ENCODE measurements around the gene B4GALT3.
A peak's percentile ranks its signal among the peaks of the same experiment; 100 is the strongest.

Gene B4GALT3

GRCh38 chr1:161158316-161159010 is 18.8 kb downstream of the B4GALT3 start:
- no peak for TF ChIP-seq EZH2 (IDR thresholded peaks at IDR 0.05)
- TF ChIP-seq FOXP2 (optimal IDR thresholded peaks at IDR 0.05; ENCODE audit: control extremely low read depth, extremely low read length, insufficient read depth): no peak
- no peak for TF ChIP-seq POLR2AphosphoS5 (IDR thresholded peaks at IDR 0.05; ENCODE audit: borderline replicate concordance, low read depth, low read length)
- H3K9ac ChIP-seq (ENCODE audit: insufficient read length): no peak overlapping the region
- no peak overlapping the region for H3K27ac ChIP-seq
- H3K36me3 ChIP-seq (ENCODE audit: insufficient read depth, low read length): peaks cover 28% of the 10 kb centered on the region; the same call in 1 of the 2 replicates
- peak overlapping the region; percentile 88 for H3K4me3 ChIP-seq
- DNase-seq (ENCODE audit: low read depth, low spot score): no peak
- H3K9me3 ChIP-seq (ENCODE audit: low read depth, low read length): no peaks in the 10 kb centered on the region

GRCh38 chr1:161157867-161158266 is 19.4 kb downstream of the B4GALT3 start:
- H3K36me3 ChIP-seq (ENCODE audit: insufficient read depth, low read length): peaks cover 27% of the 10 kb centered on the region; the same call in 1 of the 2 replicates
- no peak overlapping the region for H3K9ac ChIP-seq (ENCODE audit: insufficient read length)
- H3K4me3 ChIP-seq: no peak overlapping the region
- no peaks in the 10 kb centered on the region for H3K9me3 ChIP-seq (ENCODE audit: low read depth, low read length)
- no peak for DNase-seq (ENCODE audit: low read depth, low spot score)
- H3K27ac ChIP-seq: no peak overlapping the region
- no peak for TF ChIP-seq POLR2AphosphoS5 (IDR thresholded peaks at IDR 0.05; ENCODE audit: borderline replicate concordance, low read depth, low read length)
- no peak for TF ChIP-seq EZH2 (IDR thresholded peaks at IDR 0.05)
- no peak for TF ChIP-seq FOXP2 (optimal IDR thresholded peaks at IDR 0.05; ENCODE audit: control extremely low read depth, extremely low read length, insufficient read depth)

- peak within 1 kb of the TSS; percentile 100 for H3K9ac ChIP-seq (ENCODE audit: insufficient read length)
- H3K9me3 ChIP-seq (ENCODE audit: low read depth, low read length): no peaks in the 10 kb centered on the region
- DNase-seq (ENCODE audit: low read depth, low spot score): peak; percentile 87
- H3K36me3 ChIP-seq (ENCODE audit: insufficient read depth, low read length): 0 out of 2 replicates have a peak, but pooled peaks cover 8% of the 10 kb centered on the region
- peak within 1 kb of the TSS; percentile 97 for H3K4me3 ChIP-seq
- peak within 1 kb of the TSS; percentile 99 for H3K27ac ChIP-seq
- no peak for TF ChIP-seq EZH2 (IDR thresholded peaks at IDR 0.05)
- TF ChIP-seq FOXP2 (optimal IDR thresholded peaks at IDR 0.05; ENCODE audit: control extremely low read depth, extremely low read length, insufficient read depth): no peak
- TF ChIP-seq POLR2AphosphoS5 (IDR thresholded peaks at IDR 0.05; ENCODE audit: borderline replicate concordance, low read depth, low read length): peak; percentile 79
Measured at GRCh38 chr1:161153682-161154337, 23.5 kb downstream of the B4GALT3 start, which contains the start of gene UFC1. UFC1 (plus strand) TSS chr1:161153978; CDS start chr1:161153998, 20 bp downstream.

- peak overlapping the region; percentile 99 for H3K27ac ChIP-seq
- no peak for DNase-seq (ENCODE audit: low read depth, low spot score)
- H3K4me3 ChIP-seq: peak overlapping the region; percentile 97
- H3K9me3 ChIP-seq (ENCODE audit: low read depth, low read length): no peaks in the 10 kb centered on the region
- peak overlapping the region; percentile 100 for H3K9ac ChIP-seq (ENCODE audit: insufficient read length)
- TF ChIP-seq EZH2 (IDR thresholded peaks at IDR 0.05) (no peak), POLR2AphosphoS5 (IDR thresholded peaks at IDR 0.05; ENCODE audit: borderline replicate concordance, low read depth, low read length) (no peak), FOXP2 (optimal IDR thresholded peaks at IDR 0.05; ENCODE audit: control extremely low read depth, extremely low read length, insufficient read depth) (no peak)
- H3K36me3 ChIP-seq (ENCODE audit: insufficient read depth, low read length): 0 out of 2 replicates have a peak, but pooled peaks cover 3% of the 10 kb centered on the region
Measured at GRCh38 chr1:161153176-161153575, 24.1 kb downstream of the B4GALT3 start.

- no peaks in the 10 kb centered on the region for H3K36me3 ChIP-seq (ENCODE audit: insufficient read depth, low read length)
- no peak overlapping the region for H3K27ac ChIP-seq
- no peak overlapping the region for H3K4me3 ChIP-seq
- no peaks in the 10 kb centered on the region for H3K9me3 ChIP-seq (ENCODE audit: low read depth, low read length)
- H3K9ac ChIP-seq (ENCODE audit: insufficient read length): no peak overlapping the region
- no peak for DNase-seq (ENCODE audit: low read depth, low spot score)
- TF ChIP-seq EZH2 (IDR thresholded peaks at IDR 0.05) (no peak), POLR2AphosphoS5 (IDR thresholded peaks at IDR 0.05; ENCODE audit: borderline replicate concordance, low read depth, low read length) (no peak), FOXP2 (optimal IDR thresholded peaks at IDR 0.05; ENCODE audit: control extremely low read depth, extremely low read length, insufficient read depth) (no peak)
Measured at GRCh38 chr1:161145832-161146231, 31.5 kb downstream of the B4GALT3 start.

- H3K4me3 ChIP-seq: no peak overlapping the region
- DNase-seq (ENCODE audit: low read depth, low spot score): no peak
- H3K9me3 ChIP-seq (ENCODE audit: low read depth, low read length): no peaks in the 10 kb centered on the region
- no peak overlapping the region for H3K27ac ChIP-seq
- no peaks in the 10 kb centered on the region for H3K36me3 ChIP-seq (ENCODE audit: insufficient read depth, low read length)
- TF ChIP-seq EZH2 (IDR thresholded peaks at IDR 0.05): no peak
- no peak overlapping the region for H3K9ac ChIP-seq (ENCODE audit: insufficient read length)
Measured at GRCh38 chr1:161140755-161141400, 36.4 kb downstream of the B4GALT3 start.

GRCh38 chr1:161139766-161140165 is 37.5 kb downstream of the B4GALT3 start:
- TF ChIP-seq FOXP2 (optimal IDR thresholded peaks at IDR 0.05; ENCODE audit: control extremely low read depth, extremely low read length, insufficient read depth) (no peak), EZH2 (IDR thresholded peaks at IDR 0.05) (no peak)
- H3K9ac ChIP-seq (ENCODE audit: insufficient read length): no peak overlapping the region
- H3K4me3 ChIP-seq: no peak overlapping the region
- no peaks in the 10 kb centered on the region for H3K36me3 ChIP-seq (ENCODE audit: insufficient read depth, low read length)
- no peak for DNase-seq (ENCODE audit: low read depth, low spot score)
- no peak overlapping the region for H3K27ac ChIP-seq
- no peaks in the 10 kb centered on the region for H3K9me3 ChIP-seq (ENCODE audit: low read depth, low read length)

GRCh38 chr1:161138431-161138830 is 38.9 kb downstream of the B4GALT3 start:
- Histone ChIP-seq H3K36me3 (ENCODE audit: insufficient read depth, low read length) (no peaks in the 10 kb centered on the region), H3K9me3 (ENCODE audit: low read depth, low read length) (no peaks in the 10 kb centered on the region), H3K4me3 (no peak overlapping the region), H3K27ac (no peak overlapping the region), H3K9ac (ENCODE audit: insufficient read length) (no peak overlapping the region)
- DNase-seq (ENCODE audit: low read depth, low spot score): no peak
- TF ChIP-seq FOXP2 (optimal IDR thresholded peaks at IDR 0.05; ENCODE audit: control extremely low read depth, extremely low read length, insufficient read depth): no peak
- TF ChIP-seq POLR2AphosphoS5 (IDR thresholded peaks at IDR 0.05; ENCODE audit: borderline replicate concordance, low read depth, low read length): no peak
- no peak for TF ChIP-seq EZH2 (IDR thresholded peaks at IDR 0.05)
